HepG2 (cell line): ENCODE results near the gene ZNF670. TPM values are rescaled to one million over a fixed set of nuclear protein-coding genes. Genes with fewer than 3 reads are reported as not detected.

ENCODE experiments used
- CCDC6 ChIP-seq: sonication (generic); formaldehyde crosslinking; IDR thresholded peaks from 2 replicates; pipeline ENCODE4 v1.8.1; 2022; ENCODE audit warnings: mild to moderate bottlenecking, missing genetic modification reagents, moderate library complexity
- ETV6 ChIP-seq: sonication (generic); formaldehyde crosslinking; conservative IDR thresholded peaks from 2 replicates; pipeline ENCODE4 v1.4.0; 2020; ENCODE audit warnings: missing genetic modification reagents
- FOSL2 ChIP-seq: sonication (generic); formaldehyde crosslinking; IDR thresholded peaks from 2 replicates; pipeline ENCODE4 v1.4.0; 2020; ENCODE audit warnings: missing genetic modification reagents
- SIX4 ChIP-seq: sonication (generic); formaldehyde crosslinking; IDR thresholded peaks from 2 replicates; pipeline ENCODE4 v1.4.0; 2020; ENCODE audit warnings: missing genetic modification reagents
- STAG1 ChIP-seq: sonication (generic); formaldehyde crosslinking; IDR thresholded peaks from 2 replicates; pipeline ENCODE4 v1.4.0; 2020; ENCODE audit warnings: missing genetic modification reagents
- TEAD3 ChIP-seq: optimal IDR thresholded peaks from 2 replicates; pipeline ENCODE3; 2016; ENCODE audit warnings: borderline replicate concordance
- ZKSCAN8 ChIP-seq: IDR thresholded peaks from 2 replicates; pipeline ENCODE4 v1.6.1; 2016; ENCODE audit warnings: borderline replicate concordance, missing genetic modification reagents, missing compliant biosample characterization
- ZNF607 ChIP-seq: sonication (generic); formaldehyde crosslinking; IDR thresholded peaks from 2 replicates; pipeline ENCODE4 v1.5.1; 2020; ENCODE audit warnings: missing genetic modification reagents, mild to moderate bottlenecking, borderline replicate concordance
- ZNF772 ChIP-seq: sonication (generic); formaldehyde crosslinking; IDR thresholded peaks from 2 replicates; pipeline ENCODE4 v1.5.0; 2020; ENCODE audit warnings: mild to moderate bottlenecking, missing genetic modification reagents
- polyA plus RNA-seq, 8 experiments: library from polyadenylated mRNA; depleted of rRNA in 3 of 8; stranded (reverse) in 7 of 8; unstranded in 1 of 8; fragments of >200 nt; fragmentation: Illumina TruSeq in 4 of 8; extraction: Trizol in 4 of 8; gene quantifications; 2 replicates each; pipeline versions ENCODE4 v1.2.1 to v1.2.3, GENCODE V29; 2011 to 2016; ENCODE audit warnings: low read depth in 4 of 8, missing spikeins in 1 of 8, mixed read lengths in 1 of 8; ENCODE audit not compliant: insufficient read depth in 1 of 8
- total RNA-seq, 5 experiments: library from RNA; depleted of rRNA; stranded (reverse); fragments of >200 nt; fragmentation: Illumina TruSeq; extraction: Trizol; gene quantifications; 2 replicates each; pipeline ENCODE4 v1.2.3, GENCODE V29; 2016; ENCODE audit warnings: low read depth in 1 of 5
- TF ChIP-seq, protein P1 (sequence below): sonication (generic); formaldehyde crosslinking; IDR thresholded peaks from 2 replicates; pipeline ENCODE4 v1.4.0; 2020; ENCODE audit warnings: missing genetic modification reagents, borderline replicate concordance
- TF ChIP-seq, protein P2 (sequence below): sonication (generic); formaldehyde crosslinking; IDR thresholded peaks from 2 replicates; pipeline ENCODE4 v1.4.0; 2020; ENCODE audit warnings: mild to moderate bottlenecking, missing genetic modification reagents, borderline replicate concordance
- TF ChIP-seq, protein P3 (sequence below), 2 experiments: sonication (generic) in 1 of 2; formaldehyde crosslinking in 1 of 2; IDR thresholded peaks; 2 replicates each; pipeline versions ENCODE4 v1.5.1 to v1.6.1; 2011 to 2020; ENCODE audit warnings: borderline replicate concordance in 1 of 2, low read depth in 1 of 2, low read length in 1 of 2, mild to moderate bottlenecking in 1 of 2, missing genetic modification reagents in 1 of 2, moderate library complexity in 1 of 2
- TF ChIP-seq, protein P4 (sequence below): sonication (generic); formaldehyde crosslinking; IDR thresholded peaks from 2 replicates; pipeline ENCODE4 v1.4.0; 2020; ENCODE audit warnings: missing genetic modification reagents, mild to moderate bottlenecking, borderline replicate concordance

The ZNF670 gene
- total and polyA plus RNA-seq, 2 of the 13 experiments (the other 11 are each of a cell fraction or from before 2014, with no cell fraction given) = 4.2 to 10.9 TPM

DNA sequence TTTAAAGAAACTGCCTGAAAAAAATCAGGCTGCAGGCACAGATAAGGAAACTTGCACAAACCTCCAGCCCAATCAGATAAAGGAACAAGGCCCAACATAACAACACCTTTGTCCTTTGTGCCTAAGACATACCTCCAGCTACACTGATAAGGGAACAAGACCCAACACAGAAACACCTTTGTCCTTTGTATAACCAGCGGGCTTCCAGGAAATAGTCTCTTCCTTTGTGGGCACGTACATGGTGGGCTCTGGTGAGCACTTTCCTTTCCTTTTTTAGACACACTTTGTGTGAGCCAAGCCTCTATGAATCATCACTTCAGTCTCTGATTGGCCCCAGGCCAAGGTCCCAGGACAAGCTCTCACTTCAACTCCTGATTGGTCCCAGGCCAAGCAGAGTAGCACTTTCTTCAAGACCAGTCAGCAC is 23.6 kb downstream of the ZNF670 start (continued):
- TF ChIP-seq, protein P1, sequence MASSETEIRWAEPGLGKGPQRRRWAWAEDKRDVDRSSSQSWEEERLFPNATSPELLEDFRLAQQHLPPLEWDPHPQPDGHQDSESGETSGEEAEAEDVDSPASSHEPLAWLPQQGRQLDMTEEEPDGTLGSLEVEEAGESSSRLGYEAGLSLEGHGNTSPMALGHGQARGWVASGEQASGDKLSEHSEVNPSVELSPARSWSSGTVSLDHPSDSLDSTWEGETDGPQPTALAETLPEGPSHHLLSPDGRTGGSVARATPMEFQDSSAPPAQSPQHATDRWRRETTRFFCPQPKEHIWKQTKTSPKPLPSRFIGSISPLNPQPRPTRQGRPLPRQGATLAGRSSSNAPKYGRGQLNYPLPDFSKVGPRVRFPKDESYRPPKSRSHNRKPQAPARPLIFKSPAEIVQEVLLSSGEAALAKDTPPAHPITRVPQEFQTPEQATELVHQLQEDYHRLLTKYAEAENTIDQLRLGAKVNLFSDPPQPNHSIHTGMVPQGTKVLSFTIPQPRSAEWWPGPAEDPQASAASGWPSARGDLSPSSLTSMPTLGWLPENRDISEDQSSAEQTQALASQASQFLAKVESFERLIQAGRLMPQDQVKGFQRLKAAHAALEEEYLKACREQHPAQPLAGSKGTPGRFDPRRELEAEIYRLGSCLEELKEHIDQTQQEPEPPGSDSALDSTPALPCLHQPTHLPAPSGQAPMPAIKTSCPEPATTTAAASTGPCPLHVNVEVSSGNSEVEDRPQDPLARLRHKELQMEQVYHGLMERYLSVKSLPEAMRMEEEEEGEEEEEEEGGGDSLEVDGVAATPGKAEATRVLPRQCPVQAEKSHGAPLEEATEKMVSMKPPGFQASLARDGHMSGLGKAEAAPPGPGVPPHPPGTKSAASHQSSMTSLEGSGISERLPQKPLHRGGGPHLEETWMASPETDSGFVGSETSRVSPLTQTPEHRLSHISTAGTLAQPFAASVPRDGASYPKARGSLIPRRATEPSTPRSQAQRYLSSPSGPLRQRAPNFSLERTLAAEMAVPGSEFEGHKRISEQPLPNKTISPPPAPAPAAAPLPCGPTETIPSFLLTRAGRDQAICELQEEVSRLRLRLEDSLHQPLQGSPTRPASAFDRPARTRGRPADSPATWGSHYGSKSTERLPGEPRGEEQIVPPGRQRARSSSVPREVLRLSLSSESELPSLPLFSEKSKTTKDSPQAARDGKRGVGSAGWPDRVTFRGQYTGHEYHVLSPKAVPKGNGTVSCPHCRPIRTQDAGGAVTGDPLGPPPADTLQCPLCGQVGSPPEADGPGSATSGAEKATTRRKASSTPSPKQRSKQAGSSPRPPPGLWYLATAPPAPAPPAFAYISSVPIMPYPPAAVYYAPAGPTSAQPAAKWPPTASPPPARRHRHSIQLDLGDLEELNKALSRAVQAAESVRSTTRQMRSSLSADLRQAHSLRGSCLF = no peak
- TF ChIP-seq SIX4 = no peak
- no peak for TF ChIP-seq ETV6
- TF ChIP-seq STAG1 = no peak
- TF ChIP-seq, protein P2, sequence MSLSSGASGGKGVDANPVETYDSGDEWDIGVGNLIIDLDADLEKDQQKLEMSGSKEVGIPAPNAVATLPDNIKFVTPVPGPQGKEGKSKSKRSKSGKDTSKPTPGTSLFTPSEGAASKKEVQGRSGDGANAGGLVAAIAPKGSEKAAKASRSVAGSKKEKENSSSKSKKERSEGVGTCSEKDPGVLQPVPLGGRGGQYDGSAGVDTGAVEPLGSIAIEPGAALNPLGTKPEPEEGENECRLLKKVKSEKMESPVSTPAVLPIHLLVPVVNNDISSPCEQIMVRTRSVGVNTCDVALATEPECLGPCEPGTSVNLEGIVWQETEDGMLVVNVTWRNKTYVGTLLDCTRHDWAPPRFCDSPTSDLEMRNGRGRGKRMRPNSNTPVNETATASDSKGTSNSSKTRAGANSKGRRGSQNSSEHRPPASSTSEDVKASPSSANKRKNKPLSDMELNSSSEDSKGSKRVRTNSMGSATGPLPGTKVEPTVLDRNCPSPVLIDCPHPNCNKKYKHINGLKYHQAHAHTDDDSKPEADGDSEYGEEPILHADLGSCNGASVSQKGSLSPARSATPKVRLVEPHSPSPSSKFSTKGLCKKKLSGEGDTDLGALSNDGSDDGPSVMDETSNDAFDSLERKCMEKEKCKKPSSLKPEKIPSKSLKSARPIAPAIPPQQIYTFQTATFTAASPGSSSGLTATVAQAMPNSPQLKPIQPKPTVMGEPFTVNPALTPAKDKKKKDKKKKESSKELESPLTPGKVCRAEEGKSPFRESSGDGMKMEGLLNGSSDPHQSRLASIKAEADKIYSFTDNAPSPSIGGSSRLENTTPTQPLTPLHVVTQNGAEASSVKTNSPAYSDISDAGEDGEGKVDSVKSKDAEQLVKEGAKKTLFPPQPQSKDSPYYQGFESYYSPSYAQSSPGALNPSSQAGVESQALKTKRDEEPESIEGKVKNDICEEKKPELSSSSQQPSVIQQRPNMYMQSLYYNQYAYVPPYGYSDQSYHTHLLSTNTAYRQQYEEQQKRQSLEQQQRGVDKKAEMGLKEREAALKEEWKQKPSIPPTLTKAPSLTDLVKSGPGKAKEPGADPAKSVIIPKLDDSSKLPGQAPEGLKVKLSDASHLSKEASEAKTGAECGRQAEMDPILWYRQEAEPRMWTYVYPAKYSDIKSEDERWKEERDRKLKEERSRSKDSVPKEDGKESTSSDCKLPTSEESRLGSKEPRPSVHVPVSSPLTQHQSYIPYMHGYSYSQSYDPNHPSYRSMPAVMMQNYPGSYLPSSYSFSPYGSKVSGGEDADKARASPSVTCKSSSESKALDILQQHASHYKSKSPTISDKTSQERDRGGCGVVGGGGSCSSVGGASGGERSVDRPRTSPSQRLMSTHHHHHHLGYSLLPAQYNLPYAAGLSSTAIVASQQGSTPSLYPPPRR (CRISPR knock-in tag) = no peak
- TF ChIP-seq CCDC6 (CRISPR knock-in tag) = no peak
- TF ChIP-seq, protein P3, sequence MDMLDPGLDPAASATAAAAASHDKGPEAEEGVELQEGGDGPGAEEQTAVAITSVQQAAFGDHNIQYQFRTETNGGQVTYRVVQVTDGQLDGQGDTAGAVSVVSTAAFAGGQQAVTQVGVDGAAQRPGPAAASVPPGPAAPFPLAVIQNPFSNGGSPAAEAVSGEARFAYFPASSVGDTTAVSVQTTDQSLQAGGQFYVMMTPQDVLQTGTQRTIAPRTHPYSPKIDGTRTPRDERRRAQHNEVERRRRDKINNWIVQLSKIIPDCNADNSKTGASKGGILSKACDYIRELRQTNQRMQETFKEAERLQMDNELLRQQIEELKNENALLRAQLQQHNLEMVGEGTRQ (IDR thresholded peaks at IDR 0.05; ENCODE audit: low read depth, low read length) = no peak
- TF ChIP-seq, protein P3 (CRISPR knock-in tag; IDR thresholded peaks at IDR 0.05; ENCODE audit: borderline replicate concordance) = no peak
- TF ChIP-seq FOSL2 (CRISPR knock-in tag) = peak; percentile 94
- TF ChIP-seq ZKSCAN8 (CRISPR knock-in tag) = no peak
- TF ChIP-seq ZNF607 (CRISPR knock-in tag) = no peak
- TF ChIP-seq, protein P4, sequence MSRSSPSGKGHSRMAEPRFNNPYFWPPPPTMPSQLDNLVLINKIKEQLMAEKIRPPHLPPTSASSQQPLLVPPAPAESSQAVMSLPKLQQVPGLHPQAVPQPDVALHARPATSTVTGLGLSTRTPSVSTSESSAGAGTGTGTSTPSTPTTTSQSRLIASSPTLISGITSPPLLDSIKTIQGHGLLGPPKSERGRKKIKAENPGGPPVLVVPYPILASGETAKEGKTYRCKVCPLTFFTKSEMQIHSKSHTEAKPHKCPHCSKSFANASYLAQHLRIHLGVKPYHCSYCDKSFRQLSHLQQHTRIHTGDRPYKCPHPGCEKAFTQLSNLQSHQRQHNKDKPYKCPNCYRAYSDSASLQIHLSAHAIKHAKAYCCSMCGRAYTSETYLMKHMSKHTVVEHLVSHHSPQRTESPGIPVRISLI (CRISPR knock-in tag) = peak; percentile 61; the same call in 1 of the 2 replicates
- TF ChIP-seq ZNF772 (CRISPR knock-in tag) = no peak
- peak; percentile 46 for TF ChIP-seq TEAD3 (CRISPR knock-in tag)
